Tibial nerve (tissue), 4 donors: ENCODE data around the gene PGGHG.
A peak's percentile ranks its signal among the peaks of the same experiment; 100 is the strongest.

Source experiments
- EP300 ChIP-seq, 2 donors: sonication (generic); formaldehyde crosslinking; IDR thresholded peaks; one replicate each; pipeline ENCODE4 v1.6.1; 2017; ENCODE audit warnings: antibody characterized with exemption in 2 of 2, mild to moderate bottlenecking in 1 of 2
- POLR2A ChIP-seq, 2 donors: fragments of 450-650 bp; IDR thresholded peaks; one replicate each; pipeline ENCODE4 v1.6.1; 2017; ENCODE audit warnings: antibody characterized with exemption in 2 of 2, mild to moderate bottlenecking in 2 of 2, moderate library complexity in 2 of 2
- TF ChIP-seq, protein P1 (sequence below), 5 experiments: fragments of 200-600 bp in 3 of 5; fragments of 450-650 bp in 2 of 5; sonication (generic) in 3 of 5; IDR thresholded peaks; one replicate each; pipeline ENCODE4 v1.5.1; 2016 to 2019; ENCODE audit warnings: antibody characterized with exemption in 5 of 5, mild to moderate bottlenecking in 3 of 5, moderate library complexity in 2 of 5

DNA sequence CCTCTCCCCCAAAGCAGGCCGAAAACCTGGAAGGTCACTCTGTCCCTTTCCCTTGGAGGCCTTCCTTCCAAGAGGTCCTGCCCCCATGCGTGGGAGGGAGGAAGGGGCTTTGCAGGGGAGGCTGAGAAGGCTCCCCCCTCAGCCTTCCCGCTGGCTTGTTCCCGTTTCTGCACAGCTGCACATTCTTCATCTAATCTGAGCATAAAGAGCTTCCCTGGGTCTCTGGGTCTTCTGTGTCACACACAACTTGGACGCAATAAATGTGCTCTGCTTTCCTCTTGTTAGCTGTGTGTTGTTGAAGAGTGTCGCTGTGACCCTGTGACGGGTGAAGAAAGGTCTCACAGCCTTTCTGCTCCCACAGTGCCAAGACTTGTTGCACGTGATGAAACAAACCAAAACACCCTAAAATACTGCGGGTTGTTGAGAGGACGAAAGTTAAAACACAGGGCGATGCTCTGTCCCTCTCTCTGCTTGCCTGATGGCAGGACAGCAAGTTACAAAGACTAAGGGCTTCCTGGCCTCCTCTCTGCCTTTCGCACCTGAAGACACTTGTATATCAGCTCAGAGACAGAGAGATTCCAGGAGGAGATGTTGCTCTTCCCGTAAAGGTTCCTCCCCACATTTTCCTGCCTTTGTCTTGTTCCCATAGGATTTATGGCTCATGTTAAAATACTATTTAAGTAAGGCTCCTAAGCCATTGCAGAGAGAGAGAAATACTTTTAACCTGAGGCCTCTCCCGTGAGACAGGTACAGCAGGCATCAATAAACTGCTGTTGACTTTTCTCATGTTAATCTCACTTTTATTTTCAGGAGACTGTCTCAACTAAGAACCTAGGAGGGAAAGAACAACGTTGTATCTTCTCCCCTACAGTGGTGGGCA is 47.1 kb downstream of the PGGHG start:
- TF ChIP-seq, protein P1, sequence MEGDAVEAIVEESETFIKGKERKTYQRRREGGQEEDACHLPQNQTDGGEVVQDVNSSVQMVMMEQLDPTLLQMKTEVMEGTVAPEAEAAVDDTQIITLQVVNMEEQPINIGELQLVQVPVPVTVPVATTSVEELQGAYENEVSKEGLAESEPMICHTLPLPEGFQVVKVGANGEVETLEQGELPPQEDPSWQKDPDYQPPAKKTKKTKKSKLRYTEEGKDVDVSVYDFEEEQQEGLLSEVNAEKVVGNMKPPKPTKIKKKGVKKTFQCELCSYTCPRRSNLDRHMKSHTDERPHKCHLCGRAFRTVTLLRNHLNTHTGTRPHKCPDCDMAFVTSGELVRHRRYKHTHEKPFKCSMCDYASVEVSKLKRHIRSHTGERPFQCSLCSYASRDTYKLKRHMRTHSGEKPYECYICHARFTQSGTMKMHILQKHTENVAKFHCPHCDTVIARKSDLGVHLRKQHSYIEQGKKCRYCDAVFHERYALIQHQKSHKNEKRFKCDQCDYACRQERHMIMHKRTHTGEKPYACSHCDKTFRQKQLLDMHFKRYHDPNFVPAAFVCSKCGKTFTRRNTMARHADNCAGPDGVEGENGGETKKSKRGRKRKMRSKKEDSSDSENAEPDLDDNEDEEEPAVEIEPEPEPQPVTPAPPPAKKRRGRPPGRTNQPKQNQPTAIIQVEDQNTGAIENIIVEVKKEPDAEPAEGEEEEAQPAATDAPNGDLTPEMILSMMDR (IDR thresholded peaks at IDR 0.05): peak in 1 of 5 experiments; percentile 8
- TF ChIP-seq POLR2A (IDR thresholded peaks at IDR 0.05) (peak in 1 of 2 donors; percentile 24), EP300 (IDR thresholded peaks at IDR 0.05) (peak; percentile 44 to 81)
